LHCN-M2 (cell line): ENCODE measurements around the gene CYP4F22. TPM values are rescaled to one million over a fixed set of nuclear protein-coding genes. Genes with fewer than 3 reads are reported as not detected.
"Not testable (repeated sequence)": the region's sequence is repeated elsewhere in the genome, so short reads cannot be mapped to it uniquely, and the experiment has no call there.

Experiments used
- DNase-seq: peaks from one replicate; pipeline ENCODE4 v3.0.0-alpha.2; 2012; ENCODE audit warnings: low read depth
- total RNA-seq: library from RNA; depleted of rRNA; stranded (reverse); fragments of >200 nt; gene quantifications from 2 replicates; pipeline ENCODE4 v1.2.3, GENCODE V29; 2014; rRNA removed

CYP4F22 gene
- total RNA-seq, 1 experiment from 2014 or later: not detected

DNA sequence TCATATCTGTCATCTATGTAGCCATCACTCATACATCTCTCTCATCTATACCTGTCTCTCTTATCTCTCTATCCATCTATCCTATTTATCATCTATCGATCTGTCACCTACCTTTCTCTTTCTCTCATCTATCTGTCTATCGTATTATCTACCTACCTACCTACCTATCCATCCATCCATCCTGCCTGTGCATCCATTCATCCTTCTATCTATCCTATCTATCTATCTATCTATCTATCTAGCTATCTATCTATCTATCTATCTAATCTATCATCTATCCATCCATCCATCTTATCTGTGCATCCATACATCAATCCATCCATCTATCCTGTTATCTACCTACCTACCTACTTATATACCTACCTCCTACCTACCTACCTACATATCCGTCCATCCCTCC is 62.1 kb downstream of the CYP4F22 start:
- DNase-seq: no peak

DNA sequence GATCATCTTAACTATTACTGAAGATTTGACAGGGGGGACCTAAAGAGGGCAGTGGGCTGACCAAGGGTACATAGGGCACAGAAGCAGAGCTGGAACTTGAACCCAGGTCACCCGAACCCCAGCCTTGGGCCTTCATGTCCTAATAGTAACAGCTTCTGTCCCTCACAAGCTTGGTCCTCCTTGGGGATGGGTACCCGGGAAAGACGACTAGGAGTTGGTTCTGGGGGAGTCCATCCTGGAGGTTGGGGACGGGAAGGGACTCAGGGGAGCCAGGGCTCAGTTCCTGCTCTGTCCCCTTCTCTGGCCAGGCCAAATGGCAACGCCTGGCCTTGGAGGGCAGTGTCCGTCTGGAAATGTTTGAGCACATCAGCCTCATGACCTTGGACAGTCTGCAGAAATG is 67.1 kb downstream of the CYP4F22 start:
- DNase-seq: no peak

DNA sequence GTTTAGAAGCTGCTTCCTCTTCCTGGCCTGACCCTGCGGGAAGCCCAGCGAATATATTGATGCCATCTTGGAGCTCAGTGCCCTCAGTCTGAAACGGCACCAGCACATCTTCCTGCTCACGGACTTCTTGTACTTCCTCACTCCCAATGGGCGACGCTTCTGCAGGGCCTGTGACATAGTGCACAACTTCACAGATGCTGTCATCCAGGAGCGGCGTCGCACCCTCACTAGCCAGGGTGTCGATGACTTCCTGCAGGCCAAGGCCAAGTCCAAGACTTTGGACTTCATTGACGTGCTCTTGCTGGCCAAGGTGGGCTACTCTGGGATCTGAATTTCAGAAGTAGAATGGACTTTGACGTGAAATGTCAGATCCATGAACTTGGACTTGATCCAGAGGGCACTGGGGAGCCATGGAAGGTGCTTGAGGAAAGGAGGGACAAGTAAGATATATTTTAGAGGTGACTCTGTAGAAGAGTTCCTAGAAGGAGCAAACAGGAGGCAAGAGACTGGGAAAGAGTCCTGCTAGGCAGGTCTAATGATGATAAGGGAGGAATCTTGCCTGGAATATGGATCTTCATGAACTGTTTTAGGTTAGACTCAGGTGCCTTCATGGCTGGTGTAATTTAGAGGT is 68.3 kb downstream of the CYP4F22 start:
- no peak for DNase-seq

DNA sequence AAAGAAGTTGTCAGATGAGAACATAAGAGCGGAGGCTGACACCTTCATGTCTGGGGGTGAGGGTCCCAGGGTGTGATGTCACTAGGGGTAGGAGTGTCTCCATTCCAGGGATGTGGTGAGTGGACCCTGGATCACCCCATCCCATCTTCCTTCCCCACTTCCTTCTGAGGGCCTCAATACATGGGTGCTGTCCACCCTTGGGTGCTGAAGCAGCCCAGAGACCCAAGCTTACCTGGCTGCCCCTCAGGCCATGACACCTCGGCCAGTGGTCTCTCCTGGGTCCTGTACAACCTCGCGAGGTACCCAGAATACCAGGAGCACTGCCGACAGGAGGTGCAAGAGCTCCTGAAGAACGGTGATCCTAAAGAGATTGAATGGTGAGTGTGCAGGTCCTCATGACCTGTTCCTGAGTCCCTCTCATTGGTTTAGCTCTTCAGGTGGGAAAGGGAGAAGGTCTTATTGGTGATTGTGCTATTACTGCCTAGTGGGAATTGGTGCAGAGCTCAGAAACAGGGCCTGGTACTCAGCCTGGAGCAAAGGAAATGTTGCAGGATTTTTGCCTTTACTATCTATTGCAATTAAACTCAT is 69.0 kb downstream of the CYP4F22 start:
- DNase-seq: no peak

GRCh38 chr19:15583346-15583745 is 75.0 kb downstream of the CYP4F22 start:
- no peak for DNase-seq

DNA sequence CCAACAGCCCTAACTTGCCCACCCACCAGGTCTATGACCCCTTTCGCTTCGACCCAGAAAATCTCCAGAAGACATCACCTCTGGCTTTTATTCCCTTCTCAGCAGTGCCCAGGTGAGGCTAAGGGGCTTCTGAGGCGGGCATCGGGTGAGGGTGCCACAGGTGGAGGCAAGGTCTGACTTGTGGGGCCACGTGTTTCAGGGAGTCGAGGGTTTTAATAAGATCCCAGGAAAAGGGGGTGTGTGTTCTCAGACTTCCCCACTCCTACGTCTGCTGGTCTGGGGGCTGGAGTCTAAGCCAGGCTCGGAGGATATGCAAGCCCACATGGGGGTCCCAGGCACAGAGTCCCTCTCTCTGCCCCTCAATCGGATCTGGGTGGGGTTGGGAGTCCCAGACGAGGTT is 75.8 kb downstream of the CYP4F22 start:
- DNase-seq: no peak

DNA sequence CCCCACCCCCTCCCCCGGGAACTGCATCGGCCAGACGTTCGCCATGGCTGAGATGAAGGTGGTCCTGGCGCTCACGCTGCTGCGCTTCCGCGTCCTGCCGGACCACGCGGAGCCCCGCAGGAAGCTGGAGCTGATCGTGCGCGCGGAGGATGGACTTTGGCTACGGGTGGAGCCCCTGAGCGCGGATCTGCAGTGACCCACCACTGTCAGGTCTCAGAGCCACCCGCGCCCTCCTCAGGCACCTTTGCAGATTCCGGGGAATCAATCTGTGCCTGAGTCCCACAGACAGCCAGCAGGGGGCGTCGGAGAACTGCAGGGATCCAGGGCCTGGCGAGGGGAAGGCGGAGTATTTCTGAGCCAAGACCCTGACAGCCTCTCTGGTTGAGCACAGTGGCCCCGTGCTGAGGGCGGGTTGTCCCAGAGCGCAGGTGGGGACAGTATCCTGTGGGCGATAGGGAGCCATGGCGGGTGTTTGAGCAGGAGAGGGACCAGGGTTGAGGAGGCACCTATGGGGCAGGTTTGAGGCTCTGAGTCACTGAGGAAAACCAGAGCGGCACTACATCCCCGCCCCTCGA is 76.3 kb downstream of the CYP4F22 start:
- peak; percentile 35 for DNase-seq

- DNase-seq: no peak
These were observed 79.3 kb downstream of the CYP4F22 start for GRCh38 chr19:15587663-15588062.

DNA sequence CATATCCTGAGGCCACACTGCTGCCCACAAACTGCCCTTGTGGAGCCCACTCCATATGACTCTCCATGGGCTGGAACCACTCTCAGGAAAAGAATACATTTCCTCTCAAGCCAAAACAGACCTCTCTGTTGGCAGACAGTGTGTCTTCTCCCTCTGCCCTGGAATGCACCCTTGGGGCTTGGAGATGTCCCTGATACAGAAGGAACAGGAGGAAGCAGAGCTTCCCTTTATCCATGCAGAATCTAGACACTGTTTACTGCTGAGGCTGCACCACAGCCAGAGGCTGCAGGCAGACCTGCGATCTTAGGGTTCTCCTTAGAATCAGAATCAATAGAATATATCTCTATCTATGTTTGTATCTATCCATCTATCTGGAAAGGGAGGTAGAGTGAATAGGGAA is 79.9 kb downstream of the CYP4F22 start:
- DNase-seq: no peak

DNA sequence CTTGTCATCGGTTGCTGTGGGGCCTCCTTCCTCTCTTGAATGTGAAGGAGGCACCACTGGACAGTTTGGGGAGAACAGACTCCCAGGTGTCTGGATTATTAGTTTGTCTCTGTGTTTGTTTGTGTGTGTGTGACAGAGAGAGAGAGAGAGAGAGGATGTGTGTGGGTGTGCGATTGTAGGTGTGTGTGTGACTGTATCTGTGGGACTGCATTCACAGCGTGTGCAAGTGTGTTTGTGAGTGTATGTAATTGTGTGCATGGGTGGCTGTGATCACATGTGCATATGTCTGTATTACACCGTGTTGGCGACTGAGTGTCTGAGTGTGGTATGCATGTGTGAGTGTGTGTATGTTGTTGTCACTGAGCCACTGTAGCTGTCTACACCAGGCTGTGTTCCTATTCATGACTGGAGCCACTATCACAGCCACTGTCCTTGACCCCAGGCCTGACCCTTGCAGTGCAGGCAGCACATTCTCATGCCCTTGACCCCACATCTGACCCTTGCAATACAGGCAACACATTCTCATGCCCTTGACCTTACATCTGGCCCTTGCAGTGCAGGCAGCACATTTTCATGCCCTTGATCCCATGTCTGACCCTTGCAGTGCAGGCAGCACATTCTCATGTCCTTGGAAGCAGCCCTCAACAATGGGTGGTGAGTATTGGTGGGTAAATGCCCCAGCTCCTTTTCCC is 81.6 kb downstream of the CYP4F22 start:
- DNase-seq: no peak

- no peak for DNase-seq
These were observed 83.5 kb downstream of the CYP4F22 start for GRCh38 chr19:15591796-15592195.

DNA sequence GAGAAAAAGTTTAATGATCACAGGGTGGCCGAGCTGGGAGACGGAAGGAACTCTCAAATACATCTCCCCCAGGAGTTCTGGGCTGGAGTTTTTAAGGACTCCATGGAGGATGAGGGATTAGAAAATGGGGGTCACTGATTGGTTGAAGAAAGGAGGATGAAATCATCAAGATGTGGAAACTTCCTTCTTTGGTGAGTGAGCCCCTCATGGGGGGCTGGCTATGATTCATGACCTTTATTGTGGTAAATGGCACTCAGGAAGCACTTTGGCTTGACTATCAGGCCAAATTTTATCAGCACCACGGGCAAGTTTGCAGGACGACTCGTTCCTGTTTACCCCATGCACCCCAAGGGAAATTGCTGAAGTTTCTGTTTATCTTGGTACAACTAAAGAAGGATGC is 84.2 kb downstream of the CYP4F22 start:
- not testable (repeated sequence) for DNase-seq

DNA sequence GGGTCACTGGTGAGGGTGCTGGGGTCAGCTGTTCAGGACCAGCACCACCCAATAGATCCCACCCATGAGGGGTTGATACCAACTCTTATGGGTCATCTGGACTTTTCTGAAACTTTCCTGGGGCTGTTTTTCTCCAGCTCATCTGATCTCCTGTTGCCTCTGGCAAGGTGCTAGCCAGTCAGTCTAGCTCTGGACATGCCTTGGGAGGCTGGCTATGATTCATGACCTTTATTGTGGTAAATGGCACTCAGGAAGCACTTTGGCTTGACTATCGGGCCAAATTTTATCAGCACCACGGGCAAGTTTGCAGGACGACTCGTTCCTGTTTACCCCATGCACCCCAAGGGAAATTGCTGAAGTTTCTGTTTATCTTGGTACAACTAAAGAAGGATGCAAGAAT is 85.4 kb downstream of the CYP4F22 start:
- DNase-seq: not testable (repeated sequence)

- no peak for DNase-seq
These were observed 86.7 kb downstream of the CYP4F22 start for GRCh38 chr19:15595069-15595468.

Other genes with a start within 250 kb of the CYP4F22 start
- 15.6 and 18.3 TPM in 2 replicates for gene BRD4, start 176.0 kb upstream of the CYP4F22 start, total RNA-seq
- 26.3 and 28.0 TPM in 2 replicates for gene AKAP8, start 128.7 kb upstream of the CYP4F22 start, total RNA-seq
- gene AKAP8L, start 89.5 kb upstream of the CYP4F22 start, total RNA-seq: 54.1 TPM in 2 replicates
- gene WIZ, start 58.6 kb upstream of the CYP4F22 start, total RNA-seq: 21.5 and 25.9 TPM in 2 replicates
- gene RASAL3, start 44.0 kb upstream of the CYP4F22 start, total RNA-seq: 0.06 TPM in 1 of 2 replicates, not detected in the other
- not detected in 2 replicates for gene PGLYRP2, start 29.0 kb upstream of the CYP4F22 start, total RNA-seq
- not detected in 2 replicates for gene CYP4F8, start 106.7 kb downstream of the CYP4F22 start, total RNA-seq
- not detected in 2 replicates for gene CYP4F3, start 132.4 kb downstream of the CYP4F22 start, total RNA-seq
- gene CYP4F12, start 164.6 kb downstream of the CYP4F22 start, total RNA-seq: not detected in 2 replicates
- gene OR10H2, start 219.5 kb downstream of the CYP4F22 start, total RNA-seq: not detected in 2 replicates
- not detected in 2 replicates for gene OR10H3, start 229.5 kb downstream of the CYP4F22 start, total RNA-seq